PC-3 (cell line): ENCODE measurements around the gene KAT6B. TPM values are rescaled to one million over a fixed set of nuclear protein-coding genes. Genes with fewer than 3 reads are reported as not detected.
"Not testable (repeated sequence)": the region's sequence is repeated elsewhere in the genome, so short reads cannot be mapped to it uniquely, and the experiment has no call there.

Experiments used
- ATAC-seq: fragments of 200-7000 bp; cut with Tn5 transposase; 2 replicates; pipeline ENCODE4 v1.9.1; 2020; ENCODE audit warnings: mild to moderate bottlenecking, moderate library complexity
- BruUV-seq: library from RNA; stranded (reverse); fragments of 400-500 nt; replicated peaks from 2 replicates; lab custom pipeline; 2021; lab: Mats Ljungman, UMichigan
- CTCF ChIA-PET: fragments of 300-600 bp; sonication (Branson Sonifier 250); formaldehyde crosslinking; loops from one replicate; lab custom pipeline; 2022; ENCODE audit warnings: antibody characterized with exemption; lab: Charles Lee
- POLR2A ChIA-PET: fragments of 300-600 bp; sonication (Branson Sonifier 250); formaldehyde crosslinking; loops from one replicate; lab custom pipeline; 2022; ENCODE audit warnings: antibody characterized with exemption; ENCODE audit not compliant: unreplicated experiment; lab: Charles Lee
- DNase-seq: peaks from one replicate; pipeline ENCODE4 v3.0.0-alpha.2; 2015
- H2AFZ ChIP-seq: fragments of 300-600 bp; sonication (generic); 2 replicates; pipeline ENCODE4 v1.6.0; 2016; ENCODE audit warnings: antibody characterized with exemption, low read length
- H3F3A ChIP-seq: fragments of 300-600 bp; sonication (generic); one replicate; pipeline ENCODE4 v1.6.0; 2017; ENCODE audit warnings: antibody characterized with exemption, low read length, control low read depth, mild to moderate bottlenecking; ENCODE audit not compliant: unreplicated experiment
- H3K27ac ChIP-seq: fragments of 300-600 bp; sonication (generic); 2 replicates; pipeline ENCODE4 v1.5.1; 2016; ENCODE audit warnings: mild to moderate bottlenecking, low read length
- H3K27me3 ChIP-seq: fragments of 300-600 bp; sonication (generic); 2 replicates; pipeline ENCODE4 v1.6.1; 2016; ENCODE audit warnings: low read length, mixed read lengths
- H3K36me3 ChIP-seq: fragments of 300-600 bp; sonication (generic); 2 replicates; pipeline ENCODE4 v1.6.1; 2016; ENCODE audit warnings: low read depth, mixed run types, low read length, mixed read lengths
- H3K4me1 ChIP-seq: fragments of 300-600 bp; sonication (generic); 2 replicates; pipeline ENCODE4 v1.5.1; 2016; ENCODE audit warnings: low read length; ENCODE audit not compliant: insufficient read depth
- H3K4me2 ChIP-seq: fragments of 300-600 bp; sonication (generic); 2 replicates; pipeline ENCODE4 v1.6.0; 2016; ENCODE audit warnings: low read length
- H3K4me3 ChIP-seq: fragments of 300-600 bp; sonication (generic); 2 replicates; pipeline ENCODE4 v1.5.1; 2016; ENCODE audit warnings: mild to moderate bottlenecking, low read length, mixed read lengths
- H3K79me2 ChIP-seq: fragments of 300-600 bp; sonication (generic); 2 replicates; pipeline ENCODE4 v1.6.1; 2017; ENCODE audit warnings: low read length, mixed read lengths
- H3K9ac ChIP-seq: fragments of 300-600 bp; sonication (generic); 2 replicates; pipeline ENCODE4 v1.6.0; 2016; ENCODE audit warnings: mild to moderate bottlenecking, low read length
- H3K9me2 ChIP-seq: fragments of 300-600 bp; sonication (generic); replicated peaks from 2 replicates; pipeline ENCODE4 v1.6.1; 2016; ENCODE audit warnings: mixed run types, low read length, mixed read lengths
- H3K9me3 ChIP-seq: fragments of 300-600 bp; sonication (generic); 2 replicates; pipeline ENCODE4 v1.6.1; 2016; ENCODE audit warnings: low read length, mixed read lengths
- H4K20me1 ChIP-seq: fragments of 300-600 bp; sonication (generic); 2 replicates; pipeline ENCODE4 v1.6.1; 2016; ENCODE audit warnings: low read length, mixed read lengths
- EZH2 ChIP-seq: fragments of 300-600 bp; sonication (generic); IDR thresholded peaks from one replicate; pipeline ENCODE4 v1.6.1; 2017; ENCODE audit warnings: antibody characterized with exemption, mild to moderate bottlenecking, low read length; ENCODE audit not compliant: unreplicated experiment
- EZH2phosphoT487 ChIP-seq: fragments of 300-600 bp; sonication (generic); IDR thresholded peaks from 2 replicates; pipeline ENCODE4 v1.6.1; 2018; ENCODE audit warnings: mild to moderate bottlenecking, antibody characterized with exemption, low read length, borderline replicate concordance
- intact Hi-C: fragments of 100-400 bp; cut with micrococcal nuclease; formaldehyde crosslinking; loops from 2 replicates; pipeline ENCODE4 v1.9.0; 2023
- total RNA-seq: library from RNA; depleted of rRNA; stranded (reverse); fragments of >200 nt; gene quantifications from 2 replicates; pipeline ENCODE4 v1.2.3, GENCODE V29; 2014
- TF ChIP-seq, protein P1 (sequence below): fragments of 300-600 bp; sonication (generic); conservative IDR thresholded peaks from 2 replicates; pipeline ENCODE4 v1.5.1; 2017; ENCODE audit warnings: antibody characterized with exemption, low read depth, mild to moderate bottlenecking, low read length

KAT6B gene
- total RNA-seq, 1 experiment from 2014 or later = 94.5 TPM

DNA sequence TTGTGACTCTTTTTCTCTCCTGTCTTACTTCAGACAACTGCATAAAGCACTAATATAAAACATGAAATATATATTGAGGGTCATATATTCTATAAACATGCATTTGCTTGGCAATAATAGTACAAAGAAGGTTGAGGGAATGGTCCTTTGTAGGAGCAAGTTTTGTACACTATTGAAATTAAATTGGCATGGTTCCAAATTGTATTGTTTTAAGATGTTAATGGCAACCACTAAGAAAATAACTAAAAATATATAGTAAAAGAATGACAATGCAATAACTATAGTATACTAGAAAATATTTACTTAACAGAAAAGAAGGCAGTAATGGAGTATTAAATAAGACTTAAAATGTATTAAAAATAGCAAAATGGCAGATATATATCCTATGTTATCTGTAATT lies 33.7 kb upstream of the KAT6B start:
- H3K9ac ChIP-seq = no peak overlapping the region
- POLR2A ChIA-PET = no interaction called here

DNA sequence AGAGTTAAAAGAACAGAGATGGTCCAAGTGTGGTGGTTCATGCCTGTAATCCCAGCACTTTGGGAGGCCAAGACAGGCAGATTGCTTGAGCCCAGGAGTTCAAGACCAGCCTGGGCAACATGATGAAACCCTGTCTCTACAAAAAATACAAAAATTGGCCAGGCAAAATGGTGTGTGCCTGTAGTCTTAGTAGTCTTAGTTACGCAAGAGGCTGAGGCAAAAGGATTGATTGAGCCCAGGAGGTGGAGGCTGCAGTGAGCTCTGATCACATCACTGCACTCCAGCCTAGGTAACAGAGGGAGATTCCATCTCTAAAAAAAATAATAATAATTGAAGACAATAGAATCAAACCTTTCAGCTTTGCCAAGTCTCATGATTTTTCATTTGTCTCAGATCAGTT lies 33.2 kb upstream of the KAT6B start:
- POLR2A ChIA-PET = interaction anchor here (0.6 kb wide), 1 partner anchor 53 kb away, joined by 6 read pairs; no protein-coding TSS in a partner anchor
- H3K36me3 ChIP-seq, CTCF ChIA-PET, H3K4me3 ChIP-seq, H3K9me3 ChIP-seq, H3K9ac ChIP-seq, H3K27me3 ChIP-seq, H3K9me2 ChIP-seq, intact Hi-C loops, H3F3A ChIP-seq, H2AFZ ChIP-seq, H4K20me1 ChIP-seq, H3K79me2 ChIP-seq, DNase-seq, H3K4me1 ChIP-seq, BruUV-seq, H3K4me2 ChIP-seq, H3K27ac ChIP-seq, ATAC-seq: not testable (repeated sequence)

More for the DNA sequence above, 33.7 kb upstream of the KAT6B start:
- Histone ChIP-seq H3K4me2 (no peak overlapping the region), H3K27me3 (no peaks in the 10 kb centered on the region), H2AFZ (no peak overlapping the region), H3F3A (no peaks in the 10 kb centered on the region), H3K79me2 (no peaks in the 10 kb centered on the region), H3K9me2 (no peaks in the 10 kb centered on the region), H3K36me3 (no peaks in the 10 kb centered on the region), H4K20me1 (no peaks in the 10 kb centered on the region), H3K27ac (no peak overlapping the region), H3K4me1 (no peaks in the 10 kb centered on the region), H3K4me3 (no peak overlapping the region), H3K9me3 (no peaks in the 10 kb centered on the region)
- BruUV-seq = no TSS peak
- DNase-seq = no peak
- TF ChIP-seq EZH2phosphoT487 (no peak), EZH2 (no peak)
- TF ChIP-seq, protein P1, sequence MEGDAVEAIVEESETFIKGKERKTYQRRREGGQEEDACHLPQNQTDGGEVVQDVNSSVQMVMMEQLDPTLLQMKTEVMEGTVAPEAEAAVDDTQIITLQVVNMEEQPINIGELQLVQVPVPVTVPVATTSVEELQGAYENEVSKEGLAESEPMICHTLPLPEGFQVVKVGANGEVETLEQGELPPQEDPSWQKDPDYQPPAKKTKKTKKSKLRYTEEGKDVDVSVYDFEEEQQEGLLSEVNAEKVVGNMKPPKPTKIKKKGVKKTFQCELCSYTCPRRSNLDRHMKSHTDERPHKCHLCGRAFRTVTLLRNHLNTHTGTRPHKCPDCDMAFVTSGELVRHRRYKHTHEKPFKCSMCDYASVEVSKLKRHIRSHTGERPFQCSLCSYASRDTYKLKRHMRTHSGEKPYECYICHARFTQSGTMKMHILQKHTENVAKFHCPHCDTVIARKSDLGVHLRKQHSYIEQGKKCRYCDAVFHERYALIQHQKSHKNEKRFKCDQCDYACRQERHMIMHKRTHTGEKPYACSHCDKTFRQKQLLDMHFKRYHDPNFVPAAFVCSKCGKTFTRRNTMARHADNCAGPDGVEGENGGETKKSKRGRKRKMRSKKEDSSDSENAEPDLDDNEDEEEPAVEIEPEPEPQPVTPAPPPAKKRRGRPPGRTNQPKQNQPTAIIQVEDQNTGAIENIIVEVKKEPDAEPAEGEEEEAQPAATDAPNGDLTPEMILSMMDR = no peak
- CTCF ChIA-PET = no interaction called here
- ATAC-seq = no peak
- intact Hi-C loops = no loop called here

DNA sequence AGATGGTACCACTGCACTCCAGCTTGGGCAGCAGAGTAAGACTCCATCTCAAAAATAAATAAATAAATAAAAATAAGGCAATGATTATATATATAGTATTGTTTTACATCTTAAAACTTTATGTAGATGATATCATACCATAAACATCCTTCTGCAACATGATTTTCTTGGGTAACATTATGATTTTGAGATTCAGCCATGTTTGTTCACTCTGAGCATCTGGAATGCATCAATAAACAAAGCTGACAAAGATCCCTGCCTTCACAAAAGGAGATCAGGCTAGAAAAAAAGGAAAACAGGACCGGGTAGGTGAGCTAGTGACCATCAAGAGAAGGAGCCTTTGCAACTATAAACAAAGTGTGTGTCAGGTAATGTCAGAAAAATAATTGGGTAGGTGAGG lies 31.9 kb upstream of the KAT6B start:
- DNase-seq = no peak
- H3K79me2 ChIP-seq = no peaks in the 10 kb centered on the region
- intact Hi-C loops = no loop called here
- no peaks in the 10 kb centered on the region for H4K20me1 ChIP-seq
- TF ChIP-seq EZH2 (no peak), EZH2phosphoT487 (no peak)
- TF ChIP-seq, protein P1 = no peak
- H3K4me3 ChIP-seq = no peak overlapping the region
- no peaks in the 10 kb centered on the region for H3F3A ChIP-seq
- H3K9ac ChIP-seq = no peak overlapping the region
- CTCF ChIA-PET = no interaction called here
- 0 out of 2 replicates have a peak overlapping the region, but pooled peaks have one; percentile 2 for H2AFZ ChIP-seq
- no peaks in the 10 kb centered on the region for H3K9me3 ChIP-seq
- H3K36me3 ChIP-seq = no peaks in the 10 kb centered on the region
- H3K4me1 ChIP-seq = no peaks in the 10 kb centered on the region; the same call in 1 of the 2 replicates
- no peak overlapping the region for H3K27ac ChIP-seq
- no peaks in the 10 kb centered on the region for H3K27me3 ChIP-seq
- no TSS peak for BruUV-seq
- POLR2A ChIA-PET = no interaction called here
- no peaks in the 10 kb centered on the region for H3K9me2 ChIP-seq
- no peak for ATAC-seq
- H3K4me2 ChIP-seq = no peak overlapping the region
